CD14-positive monocyte (primary cell): ENCODE measurements around the gene RBFOX1. TPM values are rescaled to one million over a fixed set of nuclear protein-coding genes. Genes with fewer than 3 reads are reported as not detected.

Experiments used
- DNase-seq, 3 donors: peaks; one replicate each; pipeline ENCODE4 v3.0.0-alpha.2; 2011 to 2022
- H2AFZ ChIP-seq: 2 replicates; pipeline ENCODE4 v1.6.0; 2012; ENCODE audit warnings: mild to moderate bottlenecking, low read depth, low read length, inconsistent platforms; ENCODE audit not compliant: insufficient read depth, poor library complexity, severe bottlenecking
- H3K27ac ChIP-seq, 2 donors: 1 replicate in 1 of 2; 2 replicates in 1 of 2; pipeline ENCODE4 v1.5.1; 2012 to 2013; ENCODE audit warnings: low read length in 2 of 2, control low read depth in 1 of 2, inconsistent platforms in 1 of 2, low read depth in 1 of 2, mild to moderate bottlenecking in 1 of 2
- H3K27me3 ChIP-seq, 2 donors: one replicate each; pipeline versions ENCODE4 v1.6.0 to v1.6.1; 2011 to 2013; ENCODE audit warnings: low read length in 2 of 2; ENCODE audit not compliant: control insufficient read depth in 2 of 2, insufficient read depth in 2 of 2
- H3K36me3 ChIP-seq, 2 donors: replicated peaks in 1 of 2; 1 replicate in 1 of 2; 2 replicates in 1 of 2; pipeline versions ENCODE4 v1.5.1 to v1.6.1; 2012 to 2013; ENCODE audit warnings: low read length in 2 of 2, control low read depth in 1 of 2, inconsistent platforms in 1 of 2, mild to moderate bottlenecking in 1 of 2; ENCODE audit not compliant: insufficient read depth in 2 of 2, control insufficient read depth in 1 of 2
- H3K4me1 ChIP-seq, 2 donors: 1 replicate in 1 of 2; 2 replicates in 1 of 2; pipeline versions ENCODE4 v1.5.1 to v1.6.1; 2012 to 2013; ENCODE audit warnings: low read length in 2 of 2, control low read depth in 1 of 2, inconsistent platforms in 1 of 2, mild to moderate bottlenecking in 1 of 2, moderate library complexity in 1 of 2; ENCODE audit not compliant: insufficient read depth in 2 of 2, control insufficient read depth in 1 of 2
- H3K4me2 ChIP-seq: replicated peaks from 2 replicates; pipeline ENCODE3; 2012; ENCODE audit warnings: low read length, moderate library complexity, mild to moderate bottlenecking; ENCODE audit not compliant: poor library complexity, severe bottlenecking; ENCODE audit errors: extremely low read depth
- H3K4me3 ChIP-seq, 3 experiments: fragments of 200-600 bp in 1 of 3; sonication (generic) in 1 of 3; replicated peaks in 1 of 3; 1 replicate in 2 of 3; 2 replicates in 1 of 3; pipeline ENCODE4 v1.5.1; 2011 to 2013; ENCODE audit warnings: low read length in 3 of 3, mild to moderate bottlenecking in 3 of 3, control low read depth in 2 of 3, low read depth in 2 of 3, inconsistent platforms in 1 of 3, moderate library complexity in 1 of 3
- H3K79me2 ChIP-seq: 2 replicates; pipeline ENCODE4 v1.6.0; 2012; ENCODE audit warnings: mild to moderate bottlenecking, control low read depth, inconsistent platforms, low read length, moderate library complexity; ENCODE audit not compliant: insufficient read depth
- H3K9ac ChIP-seq: 2 replicates; pipeline ENCODE4 v1.6.0; 2017; ENCODE audit warnings: low read length, mild to moderate bottlenecking; ENCODE audit not compliant: insufficient read depth, poor library complexity, severe bottlenecking
- H3K9me3 ChIP-seq, 2 donors: replicated peaks in 1 of 2; 1 replicate in 1 of 2; 2 replicates in 1 of 2; pipeline versions ENCODE4 v1.5.1 to v1.6.1; 2012 to 2013; ENCODE audit warnings: low read length in 2 of 2, control low read depth in 1 of 2; ENCODE audit not compliant: control insufficient read depth in 1 of 2, insufficient read depth in 1 of 2
- H4K20me1 ChIP-seq: 2 replicates; pipeline ENCODE4 v1.6.0; 2012; ENCODE audit warnings: mild to moderate bottlenecking, low read length, control low read depth, moderate library complexity; ENCODE audit not compliant: insufficient read depth
- H3K27ac Mint-ChIP-seq, 7 donors: one replicate each; pipeline ENCODE4 v1.8.0; 2020; ENCODE audit warnings: mild to moderate bottlenecking in 7 of 7, mixed read lengths in 7 of 7, moderate library complexity in 6 of 7, inconsistent platforms in 2 of 7
- H3K27me3 Mint-ChIP-seq, 3 donors: one replicate each; pipeline ENCODE4 v1.8.0; 2021 to 2022; ENCODE audit warnings: low read depth in 3 of 3, mild to moderate bottlenecking in 3 of 3, mixed read lengths in 3 of 3, moderate library complexity in 3 of 3, inconsistent platforms in 1 of 3
- H3K36me3 Mint-ChIP-seq, 2 donors: one replicate each; pipeline ENCODE4 v1.8.0; 2020; ENCODE audit warnings: mixed read lengths in 2 of 2, inconsistent platforms in 1 of 2, mild to moderate bottlenecking in 1 of 2
- H3K4me1 Mint-ChIP-seq: one replicate; pipeline ENCODE4 v1.8.0; 2020; ENCODE audit warnings: mild to moderate bottlenecking, mixed read lengths
- H3K4me3 Mint-ChIP-seq, 2 donors: one replicate each; pipeline ENCODE4 v1.8.0; 2020; ENCODE audit warnings: mild to moderate bottlenecking in 2 of 2, mixed read lengths in 2 of 2, moderate library complexity in 1 of 2
- H3K9me3 Mint-ChIP-seq, 7 donors: one replicate each; pipeline ENCODE4 v1.8.0; 2020 to 2022; ENCODE audit warnings: mixed read lengths in 7 of 7, mild to moderate bottlenecking in 6 of 7, moderate library complexity in 6 of 7, inconsistent platforms in 2 of 7
- WGBS: methylation state at CpG from one replicate; pipeline ENCODE4 v1.1.5; 2013; ENCODE audit warnings: missing lambda C conversion rate; ENCODE audit not compliant: insufficient coverage; 5-methylcytosine and 5-hydroxymethylcytosine counted together
- intact Hi-C, 2 donors: fragments of 100-400 bp; cut with micrococcal nuclease; formaldehyde crosslinking; loops; one replicate each; pipeline versions ENCODE4 v1.15.0 to v1.15.1; 2023
- polyA plus RNA-seq, 3 donors: library from polyadenylated mRNA; depleted of rRNA in 1 of 3; unstranded in 2 of 3; stranded (reverse) in 1 of 3; fragments of 300-500 nt in 2 of 3; fragments of >200 nt in 1 of 3; fragmentation: Illumina TruSeq in 2 of 3; gene quantifications; 1 replicate in 2 of 3; 2 replicates in 1 of 3; pipeline ENCODE4 v1.2.3, GENCODE V29; 2012 to 2021
- TF ChIP-seq, protein P1 (sequence below): fragments of 200-600 bp; IDR thresholded peaks from one replicate; pipeline ENCODE4 v1.8.0; 2022; ENCODE audit warnings: antibody characterized with exemption, mild to moderate bottlenecking

Gene RBFOX1
- polyA plus RNA-seq, 3 donors = not detected

DNA sequence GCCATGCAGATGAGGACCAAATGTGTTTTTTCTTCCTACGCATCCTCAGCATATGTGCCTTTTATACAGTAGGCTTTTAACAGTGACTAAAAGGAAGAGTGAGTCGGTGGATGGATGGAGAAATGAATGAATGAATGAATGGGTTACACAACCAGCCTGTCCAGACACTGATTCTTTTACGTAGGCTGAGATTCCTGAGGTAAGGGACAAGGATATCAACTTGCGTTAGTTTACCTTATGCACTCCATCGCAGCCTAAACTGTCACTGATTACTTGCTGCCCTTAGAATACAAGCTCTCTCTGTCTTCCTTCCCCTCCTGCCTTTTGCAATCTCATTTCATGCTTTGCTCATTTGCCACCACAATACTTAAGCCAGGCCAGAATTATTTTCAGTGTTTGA is 59.0 kb downstream of the RBFOX1 start:
- Mint-ChIP-seq H3K4me1 (no peaks in the 10 kb centered on the region), H3K27ac (no peak overlapping the region), H3K36me3 (no peaks in the 10 kb centered on the region), H3K4me3 (no peak overlapping the region), H3K27me3 (no peaks in the 10 kb centered on the region), H3K9me3 (peaks cover 0 to 28% (median 5%) of the 10 kb centered on the region in 7 donors)
- H3K4me2 ChIP-seq = no peak overlapping the region
- H2AFZ ChIP-seq = no peak overlapping the region
- H4K20me1 ChIP-seq = no peaks in the 10 kb centered on the region
- H3K36me3 ChIP-seq = no peaks in the 10 kb centered on the region
- TF ChIP-seq, protein P1, sequence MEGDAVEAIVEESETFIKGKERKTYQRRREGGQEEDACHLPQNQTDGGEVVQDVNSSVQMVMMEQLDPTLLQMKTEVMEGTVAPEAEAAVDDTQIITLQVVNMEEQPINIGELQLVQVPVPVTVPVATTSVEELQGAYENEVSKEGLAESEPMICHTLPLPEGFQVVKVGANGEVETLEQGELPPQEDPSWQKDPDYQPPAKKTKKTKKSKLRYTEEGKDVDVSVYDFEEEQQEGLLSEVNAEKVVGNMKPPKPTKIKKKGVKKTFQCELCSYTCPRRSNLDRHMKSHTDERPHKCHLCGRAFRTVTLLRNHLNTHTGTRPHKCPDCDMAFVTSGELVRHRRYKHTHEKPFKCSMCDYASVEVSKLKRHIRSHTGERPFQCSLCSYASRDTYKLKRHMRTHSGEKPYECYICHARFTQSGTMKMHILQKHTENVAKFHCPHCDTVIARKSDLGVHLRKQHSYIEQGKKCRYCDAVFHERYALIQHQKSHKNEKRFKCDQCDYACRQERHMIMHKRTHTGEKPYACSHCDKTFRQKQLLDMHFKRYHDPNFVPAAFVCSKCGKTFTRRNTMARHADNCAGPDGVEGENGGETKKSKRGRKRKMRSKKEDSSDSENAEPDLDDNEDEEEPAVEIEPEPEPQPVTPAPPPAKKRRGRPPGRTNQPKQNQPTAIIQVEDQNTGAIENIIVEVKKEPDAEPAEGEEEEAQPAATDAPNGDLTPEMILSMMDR = no peak
- no peak overlapping the region for H3K4me3 ChIP-seq
- no peak overlapping the region for H3K9ac ChIP-seq
- intact Hi-C loops = no loop called here
- H3K27ac ChIP-seq = no peak overlapping the region
- DNase-seq = no peak
- WGBS = 92% methylated on average over 4 of the region's 5 CpGs
- peaks cover 4 to 7% of the 10 kb centered on the region in 2 donors for H3K9me3 ChIP-seq
- H3K79me2 ChIP-seq = no peaks in the 10 kb centered on the region
- H3K27me3 ChIP-seq = no peaks in the 10 kb centered on the region
- H3K4me1 ChIP-seq = no peaks in the 10 kb centered on the region

DNA sequence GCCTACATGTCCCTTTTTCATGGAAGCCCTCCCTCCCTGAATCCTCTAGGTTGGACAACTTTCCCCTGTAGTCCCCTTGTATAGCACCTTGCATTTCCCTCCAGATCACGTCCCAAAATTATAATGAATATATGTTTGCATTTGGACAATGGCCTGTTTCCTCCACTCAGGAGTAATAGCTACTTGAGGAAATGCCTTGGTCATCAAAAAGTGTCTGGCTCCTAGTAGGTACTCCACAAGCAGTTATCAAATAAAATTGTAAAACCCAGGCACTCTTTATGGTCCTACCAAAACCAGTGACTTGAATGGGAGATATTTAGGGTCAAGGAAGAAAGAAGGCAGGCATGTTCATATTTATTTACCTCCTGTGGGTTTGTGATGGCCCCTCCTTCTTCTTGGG is 59.6 kb downstream of the RBFOX1 start:
- Mint-ChIP-seq H3K9me3 (peaks cover 0 to 28% (median 5%) of the 10 kb centered on the region in 7 donors), H3K27me3 (no peaks in the 10 kb centered on the region), H3K27ac (no peak overlapping the region), H3K4me1 (no peaks in the 10 kb centered on the region), H3K36me3 (no peaks in the 10 kb centered on the region), H3K4me3 (no peak overlapping the region)
- H3K9ac ChIP-seq = no peak overlapping the region
- H2AFZ ChIP-seq = no peak overlapping the region
- H3K79me2 ChIP-seq = no peaks in the 10 kb centered on the region
- no peak overlapping the region for H3K4me2 ChIP-seq
- H3K9me3 ChIP-seq = peaks cover 4 to 7% of the 10 kb centered on the region in 2 donors
- H3K27me3 ChIP-seq = no peaks in the 10 kb centered on the region
- H3K4me1 ChIP-seq = no peaks in the 10 kb centered on the region
- TF ChIP-seq, protein P1 = no peak
- intact Hi-C loops = no loop called here
- no peaks in the 10 kb centered on the region for H4K20me1 ChIP-seq
- no peak overlapping the region for H3K4me3 ChIP-seq
- WGBS = no CpG with 5 or more reads among the region's 1 CpG
- DNase-seq = no peak
- H3K36me3 ChIP-seq = no peaks in the 10 kb centered on the region
- no peak overlapping the region for H3K27ac ChIP-seq
